ENCODE results near the gene PPIL3. TPM values are rescaled to one million over a fixed set of nuclear protein-coding genes. Genes with fewer than 3 reads are reported as not detected.

Gene PPIL3
- total and polyA plus RNA-seq, 9 donors, result 19.1 to 64.7 (median 38.4) TPM

DNA sequence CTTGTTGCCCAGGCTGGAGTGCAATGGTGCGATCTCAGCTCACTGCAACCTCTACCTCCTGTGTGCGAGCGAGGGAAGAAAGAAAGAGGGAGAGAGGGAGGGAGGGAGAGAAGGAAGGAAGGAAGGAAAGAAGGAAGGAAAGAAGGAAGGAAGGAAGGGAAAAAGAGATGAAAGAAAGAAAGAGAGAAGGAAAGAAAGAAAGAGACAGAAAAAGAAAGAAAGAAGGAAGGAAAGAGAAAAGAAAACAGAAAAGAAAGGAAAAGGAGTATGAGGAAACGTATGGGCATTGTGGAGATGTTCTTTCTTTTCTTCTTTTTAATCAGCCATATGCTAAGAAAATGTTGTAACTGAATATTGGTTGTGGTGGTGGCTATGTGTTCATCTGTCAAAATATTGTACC, 40.9 kb downstream of the PPIL3 start:
- H3K27ac ChIP-seq, result no peak overlapping the region
- no peaks in the 10 kb centered on the region for H3K27me3 ChIP-seq
- no peak overlapping the region for H3K4me3 ChIP-seq
- no peak for DNase-seq
- no peaks in the 10 kb centered on the region for H3K36me3 ChIP-seq
- intact Hi-C loops (cut with DNase I), result no loop called here
- no peaks in the 10 kb centered on the region for H3K4me1 ChIP-seq (ENCODE audit: insufficient read depth)
- no peaks in the 10 kb centered on the region for H3K9me3 ChIP-seq
- no peak for TF ChIP-seq POLR2A (IDR thresholded peaks at IDR 0.05)
- TF ChIP-seq EP300 (IDR thresholded peaks at IDR 0.05), result no peak
- WGBS, 3 donors, result 82 to 93% (median 87%) methylated on average over 4 of the region's 4 CpGs

GRCh38 chr2:200847269-200847668, 41.6 kb downstream of the PPIL3 start:
- no peak for TF ChIP-seq POLR2A (IDR thresholded peaks at IDR 0.05)
- TF ChIP-seq EP300 (IDR thresholded peaks at IDR 0.05), result no peak
- no peak for TF ChIP-seq CTCF (IDR thresholded peaks at IDR 0.05)
- Histone ChIP-seq H3K36me3 (no peaks in the 10 kb centered on the region), H3K9me3 (no peaks in the 10 kb centered on the region), H3K27ac (no peak overlapping the region), H3K4me3 (no peak overlapping the region), H3K4me1 (ENCODE audit: insufficient read depth) (no peaks in the 10 kb centered on the region), H3K27me3 (no peaks in the 10 kb centered on the region)
- DNase-seq, result no peak
- intact Hi-C loops (cut with DNase I), result no loop called here

DNA sequence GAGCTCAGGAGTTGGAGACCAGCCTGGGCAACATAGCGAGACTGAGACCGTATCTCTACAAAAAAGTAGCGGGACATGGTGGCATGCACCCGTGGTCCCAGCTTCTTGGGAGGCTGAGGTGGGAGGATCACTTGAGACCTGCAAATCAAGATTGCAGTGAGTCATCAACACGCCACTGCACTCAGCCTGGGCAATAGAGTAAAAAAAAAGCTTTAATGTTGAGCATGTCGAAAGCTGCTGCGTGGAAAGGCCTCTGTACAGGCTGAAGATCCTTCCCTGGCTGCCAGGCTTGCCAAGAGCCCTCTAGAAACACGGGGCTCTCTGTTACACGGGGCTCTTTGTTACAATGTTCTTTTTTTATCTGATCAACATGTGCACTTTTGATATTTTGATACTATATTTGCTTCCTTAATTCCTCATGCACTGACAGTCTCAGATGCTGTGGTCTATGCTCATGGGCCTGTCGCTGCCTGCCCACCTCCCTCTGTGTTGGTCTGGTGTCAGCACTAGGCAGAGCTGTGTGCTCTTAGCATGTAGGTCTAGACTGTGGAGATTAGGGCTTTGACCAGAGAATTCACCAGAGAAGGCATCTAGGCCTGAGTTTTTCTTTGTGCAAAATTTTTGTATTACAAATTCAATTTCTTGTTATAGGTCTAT, 43.1 kb downstream of the PPIL3 start:
- 85 to 93% (median 93%) methylated on average over 10 of the region's 10 CpGs for WGBS, 3 donors

DNA sequence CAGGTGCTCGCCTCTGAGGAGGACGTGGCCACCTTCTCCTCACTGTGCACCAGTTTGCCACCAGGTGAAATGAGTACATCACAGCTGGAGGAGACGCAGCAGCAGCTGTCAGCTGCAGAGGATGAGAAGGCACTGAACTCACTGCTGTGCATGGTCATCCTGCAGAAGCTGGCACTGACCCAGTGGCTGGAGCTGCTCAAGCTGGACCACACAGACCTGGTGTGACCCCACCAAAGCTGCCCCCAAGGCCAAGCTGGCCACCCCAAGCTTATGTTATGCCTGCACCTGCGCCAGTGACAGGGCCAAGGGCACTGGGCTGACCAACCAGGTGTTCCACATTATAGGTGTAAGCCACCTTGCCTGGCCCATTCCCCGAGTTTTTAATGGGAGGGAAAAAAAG, 43.7 kb downstream of the PPIL3 start:
- 80 to 84% (median 82%) methylated on average over 3 to 5 of the region's 5 CpGs for WGBS, 3 donors
- H3K27me3 ChIP-seq, result no peaks in the 10 kb centered on the region
- intact Hi-C loops (cut with DNase I), result no loop called here
- H3K9me3 ChIP-seq, result no peaks in the 10 kb centered on the region
- H3K4me3 ChIP-seq, result no peak overlapping the region
- TF ChIP-seq EP300 (IDR thresholded peaks at IDR 0.05) (no peak), POLR2A (IDR thresholded peaks at IDR 0.05) (no peak), CTCF (IDR thresholded peaks at IDR 0.05) (no peak)
- no peak for DNase-seq
- no peak overlapping the region for H3K27ac ChIP-seq
- H3K4me1 ChIP-seq (ENCODE audit: insufficient read depth), result no peaks in the 10 kb centered on the region
- H3K36me3 ChIP-seq, result no peaks in the 10 kb centered on the region

More for the DNA sequence above, 43.1 kb downstream of the PPIL3 start:
- Histone ChIP-seq H3K27ac (no peak overlapping the region), H3K4me1 (ENCODE audit: insufficient read depth) (no peaks in the 10 kb centered on the region), H3K27me3 (no peaks in the 10 kb centered on the region), H3K9me3 (no peaks in the 10 kb centered on the region), H3K36me3 (no peaks in the 10 kb centered on the region), H3K4me3 (no peak overlapping the region)
- intact Hi-C loops (cut with DNase I), result no loop called here
- TF ChIP-seq CTCF (IDR thresholded peaks at IDR 0.05), result no peak
- no peak for TF ChIP-seq POLR2A (IDR thresholded peaks at IDR 0.05)
- TF ChIP-seq EP300 (IDR thresholded peaks at IDR 0.05), result no peak
- DNase-seq, result no peak

All from ovary (tissue), 9 donors.